HepG2 (cell line): Measurements from ENCODE around the gene SMIM41. TPM values are rescaled to one million over a fixed set of nuclear protein-coding genes. Genes with fewer than 3 reads are reported as not detected.
A peak's percentile ranks its signal among the peaks of the same experiment; 100 is the strongest.

ENCODE experiments used
- FOXA1 ChIP-seq, 2 experiments: fragments of 450-650 bp in 1 of 2; sonication (generic) in 1 of 2; formaldehyde crosslinking in 1 of 2; IDR thresholded peaks; 2 replicates each; pipeline versions ENCODE4 v1.4.0 to v1.6.1; 2016 to 2020; ENCODE audit warnings: missing genetic modification reagents in 1 of 2
- GTF3A ChIP-seq: sonication (generic); formaldehyde crosslinking; conservative IDR thresholded peaks from 2 replicates; pipeline ENCODE4 v1.4.0; 2020; ENCODE audit warnings: mild to moderate bottlenecking, missing genetic modification reagents
- GZF1 ChIP-seq: sonication (generic); formaldehyde crosslinking; IDR thresholded peaks from 2 replicates; pipeline ENCODE4 v1.5.1; 2020; ENCODE audit warnings: mild to moderate bottlenecking, missing genetic modification reagents
- KDM5B ChIP-seq: sonication (generic); formaldehyde crosslinking; IDR thresholded peaks from 2 replicates; pipeline ENCODE4 v1.4.0; 2020; ENCODE audit warnings: missing genetic modification reagents, mild to moderate bottlenecking, borderline replicate concordance
- REXO4 ChIP-seq: sonication (generic); formaldehyde crosslinking; IDR thresholded peaks from 2 replicates; pipeline ENCODE4 v1.8.0; 2022; ENCODE audit warnings: missing genetic modification reagents, mild to moderate bottlenecking, borderline replicate concordance
- SALL1 ChIP-seq: sonication (generic); formaldehyde crosslinking; IDR thresholded peaks from 2 replicates; pipeline ENCODE4 v1.8.0; 2022; ENCODE audit warnings: mild to moderate bottlenecking, missing genetic modification reagents
- SKI ChIP-seq: fragments of 450-650 bp; IDR thresholded peaks from one replicate; pipeline ENCODE4 v1.6.1; 2018; ENCODE audit warnings: mild to moderate bottlenecking; ENCODE audit not compliant: partially characterized antibody
- SMARCE1 ChIP-seq: fragments of 450-650 bp; IDR thresholded peaks from 2 replicates; pipeline ENCODE4 v1.6.1; 2017; ENCODE audit warnings: borderline replicate concordance
- U2AF2 ChIP-seq: fragments of 200-400 bp; formaldehyde crosslinking; IDR thresholded peaks from 2 replicates; pipeline ENCODE4 v1.6.1; 2017; ENCODE audit warnings: low read depth, mild to moderate bottlenecking, low read length
- ZFAT ChIP-seq: sonication (generic); formaldehyde crosslinking; conservative IDR thresholded peaks from 2 replicates; pipeline ENCODE4 v1.8.1; 2023; ENCODE audit warnings: missing genetic modification reagents, inconsistent platforms
- ZFX ChIP-seq: sonication (generic); formaldehyde crosslinking; IDR thresholded peaks from 2 replicates; pipeline ENCODE4 v1.4.0; 2020; ENCODE audit warnings: mild to moderate bottlenecking, low read depth, missing genetic modification reagents, moderate library complexity
- ZNF232 ChIP-seq: sonication (generic); formaldehyde crosslinking; IDR thresholded peaks from 2 replicates; pipeline ENCODE4 v1.4.0; 2020; ENCODE audit warnings: missing genetic modification reagents, borderline replicate concordance
- ZNF3 ChIP-seq: IDR thresholded peaks from 2 replicates; pipeline ENCODE4 v1.7.0; 2017; ENCODE audit warnings: inconsistent platforms
- ZNF557 ChIP-seq: sonication (generic); formaldehyde crosslinking; IDR thresholded peaks from 2 replicates; pipeline ENCODE4 v1.4.0; 2020; ENCODE audit warnings: missing genetic modification reagents
- ZNF7 ChIP-seq: IDR thresholded peaks from 2 replicates; pipeline ENCODE4 v1.6.1; 2016; ENCODE audit warnings: missing biosample characterization, missing genetic modification reagents
- ZNF749 ChIP-seq: sonication (generic); formaldehyde crosslinking; IDR thresholded peaks from 2 replicates; pipeline ENCODE4 v1.8.0; 2022; ENCODE audit warnings: mild to moderate bottlenecking, missing genetic modification reagents, moderate library complexity, borderline replicate concordance
- ZNF816 ChIP-seq: sonication (generic); formaldehyde crosslinking; IDR thresholded peaks from 2 replicates; pipeline ENCODE4 v1.8.0; 2022; ENCODE audit warnings: missing genetic modification reagents, mild to moderate bottlenecking, borderline replicate concordance
- polyA plus RNA-seq, 8 experiments: library from polyadenylated mRNA; depleted of rRNA in 3 of 8; stranded (reverse) in 7 of 8; unstranded in 1 of 8; fragments of >200 nt; fragmentation: Illumina TruSeq in 4 of 8; extraction: Trizol in 4 of 8; gene quantifications; 2 replicates each; pipeline versions ENCODE4 v1.2.1 to v1.2.3, GENCODE V29; 2011 to 2016; ENCODE audit warnings: low read depth in 4 of 8, missing spikeins in 1 of 8, mixed read lengths in 1 of 8; ENCODE audit not compliant: insufficient read depth in 1 of 8
- total RNA-seq, 5 experiments: library from RNA; depleted of rRNA; stranded (reverse); fragments of >200 nt; fragmentation: Illumina TruSeq; extraction: Trizol; gene quantifications; 2 replicates each; pipeline ENCODE4 v1.2.3, GENCODE V29; 2016; ENCODE audit warnings: low read depth in 1 of 5
- TF ChIP-seq, protein P1 (sequence below): sonication (generic); formaldehyde crosslinking; IDR thresholded peaks from 2 replicates; pipeline ENCODE4 v1.5.1; 2020; ENCODE audit warnings: mild to moderate bottlenecking, missing genetic modification reagents
- TF ChIP-seq, protein P2 (sequence below): sonication (generic); formaldehyde crosslinking; IDR thresholded peaks from 2 replicates; pipeline ENCODE4 v1.4.0; 2020; ENCODE audit warnings: missing genetic modification reagents, borderline replicate concordance
- TF ChIP-seq, protein P3 (sequence below): sonication (generic); formaldehyde crosslinking; IDR thresholded peaks from 2 replicates; pipeline ENCODE4 v1.8.0; 2022; ENCODE audit warnings: missing genetic modification reagents, mild to moderate bottlenecking, borderline replicate concordance
- TF ChIP-seq, protein P4 (sequence below): IDR thresholded peaks from 2 replicates; pipeline ENCODE4 v1.6.1; 2016; ENCODE audit warnings: low read depth, control low read depth

Gene SMIM41
- total and polyA plus RNA-seq, 2 of the 13 experiments (the other 11 are each of a cell fraction or from before 2014, with no cell fraction given): not detected

DNA sequence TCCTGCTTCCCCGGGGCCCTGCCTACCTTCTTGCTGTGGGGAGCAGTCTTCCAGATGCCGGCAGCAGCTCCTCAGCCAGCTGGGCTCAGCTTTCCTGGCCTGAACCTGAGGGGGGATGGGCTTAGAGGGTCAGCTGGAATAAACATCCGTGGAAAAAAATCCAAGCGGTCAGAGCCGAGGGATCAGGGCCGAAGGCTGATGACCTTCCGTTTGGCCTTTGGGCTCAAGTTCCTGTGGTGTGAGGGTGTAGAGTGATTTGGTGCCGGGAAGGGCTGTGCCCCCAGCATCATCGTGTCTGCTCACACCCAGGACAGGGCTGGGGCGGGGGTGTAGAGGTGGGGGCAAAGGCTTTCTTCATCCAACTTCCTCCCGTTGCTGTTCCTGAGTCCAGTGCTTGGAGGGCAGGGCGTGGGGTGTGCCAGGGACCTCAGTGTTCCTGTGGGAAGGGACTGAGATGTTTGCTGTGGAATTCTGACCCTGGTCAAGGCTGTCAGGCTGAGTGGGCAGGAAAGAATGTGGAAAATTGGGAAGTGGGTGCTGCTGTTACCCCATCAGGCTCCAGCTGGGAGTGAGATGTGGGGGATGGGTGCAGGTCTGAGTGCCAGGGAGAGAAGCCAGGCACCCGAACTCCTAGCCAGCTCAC, 2.6 kb downstream of the SMIM41 start (continued):
- TF ChIP-seq, protein P1, sequence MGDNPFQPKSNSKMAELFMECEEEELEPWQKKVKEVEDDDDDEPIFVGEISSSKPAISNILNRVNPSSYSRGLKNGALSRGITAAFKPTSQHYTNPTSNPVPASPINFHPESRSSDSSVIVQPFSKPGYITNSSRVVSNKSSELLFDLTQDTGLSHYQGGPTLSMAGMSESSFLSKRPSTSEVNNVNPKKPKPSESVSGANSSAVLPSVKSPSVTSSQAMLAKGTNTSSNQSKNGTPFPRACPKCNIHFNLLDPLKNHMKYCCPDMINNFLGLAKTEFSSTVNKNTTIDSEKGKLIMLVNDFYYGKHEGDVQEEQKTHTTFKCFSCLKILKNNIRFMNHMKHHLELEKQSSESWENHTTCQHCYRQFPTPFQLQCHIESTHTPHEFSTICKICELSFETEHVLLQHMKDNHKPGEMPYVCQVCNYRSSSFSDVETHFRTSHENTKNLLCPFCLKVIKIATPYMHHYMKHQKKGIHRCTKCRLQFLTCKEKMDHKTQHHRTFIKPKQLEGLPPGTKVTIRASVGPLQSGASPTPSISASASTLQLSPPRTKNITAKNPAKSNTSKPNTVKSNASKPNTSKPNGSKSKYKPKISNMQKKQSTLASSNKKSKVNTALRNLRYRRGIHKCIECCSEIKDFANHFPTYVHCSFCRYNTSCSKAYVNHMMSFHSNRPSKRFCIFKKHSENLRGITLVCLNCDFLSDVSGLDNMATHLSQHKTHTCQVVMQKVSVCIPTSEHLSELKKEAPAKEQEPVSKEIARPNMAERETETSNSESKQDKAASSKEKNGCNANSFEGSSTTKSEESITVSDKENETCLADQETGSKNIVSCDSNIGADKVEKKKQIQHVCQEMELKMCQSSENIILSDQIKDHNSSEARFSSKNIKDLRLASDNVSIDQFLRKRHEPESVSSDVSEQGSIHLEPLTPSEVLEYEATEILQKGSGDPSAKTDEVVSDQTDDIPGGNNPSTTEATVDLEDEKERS (CRISPR knock-in tag): no peak
- TF ChIP-seq ZNF749 (no peak), ZNF557 (CRISPR knock-in tag) (no peak), U2AF2 (no peak), FOXA1 (IDR thresholded peaks at IDR 0.05) (no peak), FOXA1 (CRISPR knock-in tag; IDR thresholded peaks at IDR 0.05) (0 out of 2 replicates have a peak, but pooled peaks have one; percentile 29), ZFAT (CRISPR knock-in tag) (no peak), SALL1 (CRISPR knock-in tag) (peak; percentile 79), SKI (no peak), KDM5B (CRISPR knock-in tag) (no peak; the same call in 1 of the 2 replicates), SMARCE1 (no peak), ZFX (CRISPR knock-in tag) (peak; percentile 44; the same call in 1 of the 2 replicates), GTF3A (no peak), ZNF232 (CRISPR knock-in tag) (no peak), ZNF7 (CRISPR knock-in tag) (no peak), REXO4 (CRISPR knock-in tag) (no peak), ZNF816 (CRISPR knock-in tag) (no peak), ZNF3 (CRISPR knock-in tag) (no peak), GZF1 (CRISPR knock-in tag) (no peak)
- TF ChIP-seq, protein P2, sequence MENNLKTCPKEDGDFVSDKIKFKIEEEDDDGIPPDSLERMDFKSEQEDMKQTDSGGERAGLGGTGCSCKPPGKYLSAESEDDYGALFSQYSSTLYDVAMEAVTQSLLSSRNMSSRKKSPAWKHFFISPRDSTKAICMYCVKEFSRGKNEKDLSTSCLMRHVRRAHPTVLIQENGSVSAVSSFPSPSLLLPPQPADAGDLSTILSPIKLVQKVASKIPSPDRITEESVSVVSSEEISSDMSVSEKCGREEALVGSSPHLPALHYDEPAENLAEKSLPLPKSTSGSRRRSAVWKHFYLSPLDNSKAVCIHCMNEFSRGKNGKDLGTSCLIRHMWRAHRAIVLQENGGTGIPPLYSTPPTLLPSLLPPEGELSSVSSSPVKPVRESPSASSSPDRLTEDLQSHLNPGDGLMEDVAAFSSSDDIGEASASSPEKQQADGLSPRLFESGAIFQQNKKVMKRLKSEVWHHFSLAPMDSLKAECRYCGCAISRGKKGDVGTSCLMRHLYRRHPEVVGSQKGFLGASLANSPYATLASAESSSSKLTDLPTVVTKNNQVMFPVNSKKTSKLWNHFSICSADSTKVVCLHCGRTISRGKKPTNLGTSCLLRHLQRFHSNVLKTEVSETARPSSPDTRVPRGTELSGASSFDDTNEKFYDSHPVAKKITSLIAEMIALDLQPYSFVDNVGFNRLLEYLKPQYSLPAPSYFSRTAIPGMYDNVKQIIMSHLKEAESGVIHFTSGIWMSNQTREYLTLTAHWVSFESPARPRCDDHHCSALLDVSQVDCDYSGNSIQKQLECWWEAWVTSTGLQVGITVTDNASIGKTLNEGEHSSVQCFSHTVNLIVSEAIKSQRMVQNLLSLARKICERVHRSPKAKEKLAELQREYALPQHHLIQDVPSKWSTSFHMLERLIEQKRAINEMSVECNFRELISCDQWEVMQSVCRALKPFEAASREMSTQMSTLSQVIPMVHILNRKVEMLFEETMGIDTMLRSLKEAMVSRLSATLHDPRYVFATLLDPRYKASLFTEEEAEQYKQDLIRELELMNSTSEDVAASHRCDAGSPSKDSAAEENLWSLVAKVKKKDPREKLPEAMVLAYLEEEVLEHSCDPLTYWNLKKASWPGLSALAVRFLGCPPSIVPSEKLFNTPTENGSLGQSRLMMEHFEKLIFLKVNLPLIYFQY (CRISPR knock-in tag): no peak; the same call in 1 of the 2 replicates
- TF ChIP-seq, protein P3, sequence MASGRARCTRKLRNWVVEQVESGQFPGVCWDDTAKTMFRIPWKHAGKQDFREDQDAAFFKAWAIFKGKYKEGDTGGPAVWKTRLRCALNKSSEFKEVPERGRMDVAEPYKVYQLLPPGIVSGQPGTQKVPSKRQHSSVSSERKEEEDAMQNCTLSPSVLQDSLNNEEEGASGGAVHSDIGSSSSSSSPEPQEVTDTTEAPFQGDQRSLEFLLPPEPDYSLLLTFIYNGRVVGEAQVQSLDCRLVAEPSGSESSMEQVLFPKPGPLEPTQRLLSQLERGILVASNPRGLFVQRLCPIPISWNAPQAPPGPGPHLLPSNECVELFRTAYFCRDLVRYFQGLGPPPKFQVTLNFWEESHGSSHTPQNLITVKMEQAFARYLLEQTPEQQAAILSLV: no peak
- TF ChIP-seq, protein P4, sequence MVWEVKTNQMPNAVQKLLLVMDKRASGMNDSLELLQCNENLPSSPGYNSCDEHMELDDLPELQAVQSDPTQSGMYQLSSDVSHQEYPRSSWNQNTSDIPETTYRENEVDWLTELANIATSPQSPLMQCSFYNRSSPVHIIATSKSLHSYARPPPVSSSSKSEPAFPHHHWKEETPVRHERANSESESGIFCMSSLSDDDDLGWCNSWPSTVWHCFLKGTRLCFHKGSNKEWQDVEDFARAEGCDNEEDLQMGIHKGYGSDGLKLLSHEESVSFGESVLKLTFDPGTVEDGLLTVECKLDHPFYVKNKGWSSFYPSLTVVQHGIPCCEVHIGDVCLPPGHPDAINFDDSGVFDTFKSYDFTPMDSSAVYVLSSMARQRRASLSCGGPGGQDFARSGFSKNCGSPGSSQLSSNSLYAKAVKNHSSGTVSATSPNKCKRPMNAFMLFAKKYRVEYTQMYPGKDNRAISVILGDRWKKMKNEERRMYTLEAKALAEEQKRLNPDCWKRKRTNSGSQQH: 0 out of 2 replicates have a peak, but pooled peaks have one; percentile 11
